ENCODE data around the gene DCN. TPM values are rescaled to one million over a fixed set of nuclear protein-coding genes. Genes with fewer than 3 reads are reported as not detected.

The DCN gene
- total RNA-seq, 1 donor from 2014 or later, result 843 TPM

- H3K27me3 ChIP-seq (ENCODE audit: low read depth), result no peaks in the 10 kb centered on the region
- DNase-seq, result no peak
- intact Hi-C loops (cut with DNase I), result no loop called here
- H3K27ac ChIP-seq, result no peak overlapping the region
- H3K4me1 ChIP-seq, result no peaks in the 10 kb centered on the region
- TF ChIP-seq CTCF (IDR thresholded peaks at IDR 0.05), result no peak
- no peaks in the 10 kb centered on the region for H3K36me3 ChIP-seq
- ATAC-seq, result no peak
- H3K9me3 ChIP-seq, result no peaks in the 10 kb centered on the region
- H3K4me3 ChIP-seq, result no peak overlapping the region
Measured at GRCh38 chr12:91163116-91163515, 19.5 kb downstream of the DCN start.

DNA sequence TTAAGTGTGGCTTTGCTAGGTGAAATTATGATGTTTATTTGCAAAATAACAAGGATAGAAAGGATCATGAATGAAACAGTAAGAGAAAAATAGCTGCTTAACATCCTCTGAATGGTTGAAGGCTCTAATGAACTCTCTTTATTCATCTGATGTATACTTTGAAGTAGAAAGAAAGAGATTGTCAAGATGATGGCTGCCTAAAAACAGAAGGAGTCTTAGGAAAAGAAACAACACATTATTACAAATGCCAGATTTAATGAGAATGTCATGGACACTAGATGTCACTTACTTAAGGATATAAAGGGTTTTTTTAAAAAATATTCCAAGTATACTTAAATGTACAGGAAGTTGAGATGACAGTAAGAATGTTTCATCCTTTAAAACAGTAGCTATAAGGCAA, 21.6 kb downstream of the DCN start:
- H3K4me1 ChIP-seq, result no peaks in the 10 kb centered on the region
- no peak for ATAC-seq
- no peak overlapping the region for H3K4me3 ChIP-seq
- no peak for DNase-seq
- H3K9me3 ChIP-seq, result no peaks in the 10 kb centered on the region
- intact Hi-C loops (cut with DNase I), result no loop called here
- no peak for TF ChIP-seq CTCF (IDR thresholded peaks at IDR 0.05)
- no peaks in the 10 kb centered on the region for H3K27me3 ChIP-seq (ENCODE audit: low read depth)
- peaks cover 3% of the 10 kb centered on the region for H3K36me3 ChIP-seq
- H3K27ac ChIP-seq, result no peak overlapping the region

GRCh38 chr12:91155990-91156389, 26.6 kb downstream of the DCN start:
- no peak for ATAC-seq
- H3K4me1 ChIP-seq, result no peaks in the 10 kb centered on the region
- no peak overlapping the region for H3K4me3 ChIP-seq
- H3K27me3 ChIP-seq (ENCODE audit: low read depth), result no peaks in the 10 kb centered on the region
- no peak for TF ChIP-seq CTCF (IDR thresholded peaks at IDR 0.05)
- peaks cover 13% of the 10 kb centered on the region for H3K36me3 ChIP-seq
- H3K9me3 ChIP-seq, result no peaks in the 10 kb centered on the region
- H3K27ac ChIP-seq, result no peak overlapping the region
- DNase-seq, result no peak
- intact Hi-C loops (cut with DNase I), result no loop called here

GRCh38 chr12:91154131-91154530, 28.5 kb downstream of the DCN start:
- TF ChIP-seq CTCF (IDR thresholded peaks at IDR 0.05), result no peak
- no peaks in the 10 kb centered on the region for H3K9me3 ChIP-seq
- H3K27me3 ChIP-seq (ENCODE audit: low read depth), result no peaks in the 10 kb centered on the region
- H3K4me1 ChIP-seq, result no peaks in the 10 kb centered on the region
- H3K4me3 ChIP-seq, result no peak overlapping the region
- no peak for DNase-seq
- peaks cover 16% of the 10 kb centered on the region for H3K36me3 ChIP-seq
- intact Hi-C loops (cut with DNase I), result no loop called here
- ATAC-seq, result no peak
- H3K27ac ChIP-seq, result no peak overlapping the region

DNA sequence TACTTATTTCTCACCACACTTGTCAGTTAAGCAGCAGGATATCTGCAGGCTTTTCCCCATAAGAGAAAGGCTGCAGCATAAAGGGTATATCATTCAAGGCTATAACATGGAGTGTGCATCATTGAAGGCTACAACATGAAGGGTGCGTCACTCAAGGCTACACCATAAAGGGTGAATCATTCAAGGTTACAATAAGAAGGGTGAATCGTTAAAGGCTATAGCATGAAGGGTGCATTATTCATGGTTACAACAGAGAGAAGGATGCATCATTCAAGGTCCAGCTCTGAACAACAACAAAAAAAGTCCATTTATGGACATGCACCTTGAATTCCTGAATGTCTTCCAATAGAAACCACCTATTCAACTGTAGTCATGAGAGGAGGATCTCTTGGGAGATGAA, 38.6 kb downstream of the DCN start:
- H3K27ac ChIP-seq, result no peak overlapping the region
- no peaks in the 10 kb centered on the region for H3K27me3 ChIP-seq (ENCODE audit: low read depth)
- H3K4me1 ChIP-seq, result no peaks in the 10 kb centered on the region
- ATAC-seq (no peak), DNase-seq (no peak)
- H3K9me3 ChIP-seq, result no peaks in the 10 kb centered on the region
- intact Hi-C loops (cut with DNase I), result no loop called here
- TF ChIP-seq CTCF (IDR thresholded peaks at IDR 0.05), result no peak
- no peak overlapping the region for H3K4me3 ChIP-seq
- H3K36me3 ChIP-seq, result peaks cover 4% of the 10 kb centered on the region

DNA sequence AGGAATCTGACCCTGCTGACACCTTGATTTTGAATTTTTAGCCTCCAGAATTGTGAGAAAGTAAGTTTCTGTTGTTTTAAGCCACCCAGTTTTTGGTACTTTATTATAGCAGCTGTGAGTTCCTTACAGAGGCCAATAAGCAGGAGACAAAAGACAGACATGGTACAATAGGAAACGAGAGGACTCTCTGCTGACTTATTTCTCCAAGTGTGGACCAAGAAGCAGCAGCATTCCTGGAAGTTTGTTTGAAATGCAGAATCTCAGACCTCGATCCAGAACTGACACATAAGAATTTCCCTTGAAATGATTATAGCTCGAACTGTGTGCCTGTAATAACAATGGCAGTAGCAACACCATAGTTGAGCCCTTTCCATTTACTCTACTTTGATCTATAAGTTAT, 39.4 kb downstream of the DCN start:
- Histone ChIP-seq H3K27me3 (ENCODE audit: low read depth) (no peaks in the 10 kb centered on the region), H3K36me3 (peaks cover 4% of the 10 kb centered on the region), H3K9me3 (no peaks in the 10 kb centered on the region), H3K4me3 (no peak overlapping the region), H3K27ac (no peak overlapping the region), H3K4me1 (peaks cover 1% of the 10 kb centered on the region)
- intact Hi-C loops (cut with DNase I), result no loop called here
- ATAC-seq (no peak), DNase-seq (no peak)
- TF ChIP-seq CTCF (IDR thresholded peaks at IDR 0.05), result no peak
